Embryonic facial prominence (tissue), 1 donor: Measurements from ENCODE around the gene POTEB3.
"Not testable (repeated sequence)": the region's sequence is repeated elsewhere in the genome, so short reads cannot be mapped to it uniquely, and the experiment has no call there.

ENCODE experiments used
- DNase-seq: peaks from one replicate; pipeline ENCODE4 v3.0.0-alpha.2; 2016; ENCODE audit errors: extremely low spot score

Gene POTEB3

DNA sequence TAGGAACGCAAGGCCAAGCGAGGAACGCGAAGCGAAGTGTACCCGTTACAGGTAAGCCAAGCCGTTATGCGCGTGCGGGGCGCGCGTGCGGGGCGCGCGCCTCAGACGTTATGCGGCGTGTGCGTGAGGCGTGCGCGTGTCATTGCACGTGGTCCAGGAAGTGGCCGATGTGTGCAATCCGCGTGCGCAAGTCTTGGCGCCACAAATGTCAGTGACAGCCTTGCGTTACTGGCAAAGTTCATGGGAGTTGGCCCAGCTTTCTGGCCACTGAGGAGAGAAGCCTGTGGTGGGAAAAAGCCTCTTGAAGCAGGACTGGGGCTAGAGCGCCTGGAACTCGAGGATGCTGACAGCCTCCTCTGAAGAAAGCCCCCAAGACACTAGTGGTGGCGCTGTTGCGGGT, at the start of gene POTEB3:
POTEB3 (minus strand) TSS at position 101 of the 400 bp plus-strand sequence. CDS start 488 bp downstream, outside the sequence.
- DNase-seq = not testable (repeated sequence)

DNA sequence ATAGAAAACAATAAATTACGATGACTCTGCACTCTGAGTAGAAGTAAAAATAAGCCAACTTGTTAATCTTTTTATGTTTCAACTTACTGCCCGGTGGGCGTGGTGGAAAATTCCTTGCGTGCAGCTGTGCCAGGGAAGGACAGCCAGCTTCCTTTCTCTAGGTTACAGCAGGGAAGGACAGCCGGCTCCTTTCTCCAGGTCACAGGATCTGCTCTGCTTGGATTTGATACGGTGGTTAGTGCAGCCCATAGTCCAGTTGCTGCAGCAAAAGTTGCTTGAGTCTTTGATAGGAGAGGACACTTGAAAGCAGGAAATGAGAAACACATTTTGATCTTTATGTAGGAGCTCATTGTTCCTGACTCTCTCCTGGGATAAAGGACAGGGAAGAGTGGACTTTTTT, 13.4 kb upstream of the POTEB3 start:
- DNase-seq = not testable (repeated sequence)

DNA sequence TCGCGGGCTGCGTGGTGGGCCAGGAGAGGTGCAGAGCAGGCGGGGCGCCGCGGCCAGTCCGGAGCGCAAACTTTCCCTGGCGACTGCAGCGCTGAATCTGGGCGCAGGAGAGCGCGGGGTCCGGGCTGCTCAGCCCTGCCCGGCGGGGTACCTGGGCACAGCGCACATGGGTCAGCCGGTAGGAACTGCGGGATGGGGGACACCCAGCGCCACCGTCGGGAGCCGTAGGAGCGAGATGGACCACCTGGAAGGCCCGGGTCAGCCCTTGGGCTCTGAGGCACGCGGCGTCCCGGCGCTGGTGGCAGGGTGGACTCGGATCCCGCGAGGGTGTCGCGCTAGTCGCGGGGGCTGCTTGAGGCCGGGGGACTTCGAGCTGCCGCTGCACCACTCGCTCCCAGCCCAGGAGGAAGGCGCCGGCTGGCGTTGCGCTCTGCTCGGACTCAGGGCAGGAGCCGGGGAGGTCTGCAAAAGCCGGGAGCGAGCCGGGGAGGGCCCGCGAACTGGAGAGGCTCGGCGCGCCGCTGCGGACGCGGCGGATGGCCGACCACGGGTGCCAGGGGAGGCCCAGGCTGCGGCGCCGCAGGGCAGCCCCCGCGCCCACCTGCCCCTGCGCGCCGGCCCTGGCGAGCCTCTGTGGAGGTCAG, 11.7 kb upstream of the POTEB3 start:
- not testable (repeated sequence) for DNase-seq

DNA sequence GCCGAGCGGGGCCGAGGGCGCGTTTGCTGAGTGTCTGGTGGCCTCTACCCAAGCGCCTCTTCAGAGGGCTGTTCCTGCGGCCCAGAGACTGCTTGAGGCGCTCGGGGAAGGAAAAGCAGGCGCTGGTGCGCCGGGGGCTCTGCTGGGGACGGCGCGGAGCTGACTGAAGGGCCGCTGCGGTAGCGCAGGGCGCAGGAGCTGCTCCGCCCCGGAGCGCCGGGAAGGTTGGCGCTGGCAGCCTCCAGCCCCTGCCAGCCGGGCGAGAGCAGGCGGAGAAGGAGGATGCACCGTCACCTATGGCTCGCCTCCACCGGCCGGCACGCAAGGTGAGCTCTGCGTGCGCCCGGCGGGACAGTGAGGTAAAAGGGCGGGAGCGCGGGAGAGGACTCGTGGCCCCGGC, 11.2 kb upstream of the POTEB3 start:
- DNase-seq = not testable (repeated sequence)

DNA sequence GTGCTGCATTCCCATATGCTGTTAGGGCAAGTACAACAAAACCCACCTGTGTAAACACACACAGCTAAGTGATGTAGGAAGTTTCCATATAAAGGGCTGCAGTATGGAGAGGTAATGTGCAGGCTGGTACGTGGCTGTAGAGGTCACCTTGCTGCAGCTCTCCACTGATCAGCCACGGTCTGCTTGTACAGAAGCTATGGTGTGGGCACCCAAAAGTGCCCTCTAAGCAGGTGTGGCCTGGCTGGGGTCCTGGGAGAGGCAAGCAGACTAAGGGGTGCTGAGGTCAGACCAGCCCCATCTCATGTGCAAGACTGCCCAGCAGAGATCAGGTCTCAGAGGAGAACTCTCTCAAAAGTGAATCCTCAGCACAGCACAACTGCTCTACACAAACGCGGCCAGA, 32.9 kb downstream of the POTEB3 start:
- DNase-seq = not testable (repeated sequence)

DNA sequence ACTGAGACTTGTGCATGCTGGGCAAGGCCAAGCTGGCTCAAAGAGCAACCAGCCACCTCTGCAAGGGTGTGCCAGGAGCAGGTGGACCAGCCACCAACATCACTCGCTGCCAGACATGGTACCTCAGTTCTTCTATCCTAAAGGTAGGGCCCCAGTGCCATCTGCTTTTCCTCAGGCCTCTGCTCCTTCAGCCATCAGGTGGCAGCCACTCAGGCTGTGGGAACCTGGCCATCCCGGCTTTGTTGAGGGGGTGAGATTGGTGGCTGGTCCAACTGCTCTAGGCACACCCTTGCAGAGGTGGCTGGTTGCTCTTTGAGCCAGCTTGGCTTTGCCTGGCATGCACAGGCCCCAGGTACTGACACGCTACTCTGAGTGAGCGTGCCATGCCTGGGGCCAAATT, 38.8 kb downstream of the POTEB3 start:
- not testable (repeated sequence) for DNase-seq

DNA sequence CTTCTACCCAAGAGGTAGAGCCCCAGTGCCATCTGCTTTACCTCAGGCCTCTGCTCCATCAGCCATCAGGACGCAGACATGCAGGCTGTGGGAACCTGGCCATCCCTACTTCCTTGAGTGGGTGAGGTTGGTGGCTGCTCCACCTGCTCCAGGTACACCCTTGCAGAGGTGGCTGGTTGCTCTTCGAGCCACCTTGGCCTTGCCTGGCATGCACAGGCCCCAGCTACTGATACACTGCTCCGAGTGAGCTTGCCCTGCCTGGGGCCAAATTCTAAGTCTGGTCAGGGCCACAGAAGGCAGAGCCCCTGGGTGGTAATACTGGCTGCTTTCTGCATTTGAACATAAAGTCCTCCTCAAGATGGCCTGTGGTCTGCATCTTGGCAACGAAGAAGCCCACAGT, 41.2 kb downstream of the POTEB3 start:
- not testable (repeated sequence) for DNase-seq

DNA sequence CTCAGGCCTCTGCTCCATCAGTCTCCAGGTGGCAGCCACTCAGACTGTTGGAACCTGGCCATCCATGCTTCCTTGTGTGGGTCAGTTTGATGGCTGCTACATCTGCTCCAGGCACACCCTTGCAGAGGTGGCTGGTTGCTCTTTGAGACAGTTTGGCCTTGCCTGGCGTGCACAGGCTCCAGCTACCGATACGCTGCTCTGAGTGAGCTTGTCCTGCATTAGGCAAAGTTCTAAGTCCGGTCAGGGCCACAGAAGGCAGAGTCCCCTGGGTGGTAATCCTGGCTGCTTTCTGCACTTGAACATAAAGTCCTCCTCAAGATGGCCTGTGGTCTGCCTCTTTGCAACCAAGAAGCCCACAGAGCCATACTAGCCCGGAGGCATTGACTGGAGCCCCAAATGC, 41.8 kb downstream of the POTEB3 start:
- DNase-seq = not testable (repeated sequence)

DNA sequence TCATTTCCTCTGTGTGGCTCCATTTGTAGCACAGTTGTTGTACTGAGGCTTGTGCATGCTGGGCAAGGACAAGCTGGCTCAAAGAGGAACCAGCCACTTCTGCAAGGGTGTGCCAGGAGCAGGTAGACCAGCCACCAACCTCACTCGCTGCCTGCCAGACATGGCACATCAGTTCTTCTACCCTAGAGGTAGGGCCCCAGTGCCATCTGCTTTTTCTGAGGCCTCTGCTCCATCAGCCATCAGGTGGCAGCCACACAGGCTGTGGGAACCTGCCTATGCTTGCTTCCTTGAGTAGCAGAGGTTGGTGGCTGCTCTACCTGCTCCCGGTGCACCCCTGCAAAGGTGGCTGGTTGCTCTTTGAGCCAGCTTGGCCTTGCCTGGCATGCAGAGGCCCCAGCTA, 42.6 kb downstream of the POTEB3 start:
- not testable (repeated sequence) for DNase-seq

DNA sequence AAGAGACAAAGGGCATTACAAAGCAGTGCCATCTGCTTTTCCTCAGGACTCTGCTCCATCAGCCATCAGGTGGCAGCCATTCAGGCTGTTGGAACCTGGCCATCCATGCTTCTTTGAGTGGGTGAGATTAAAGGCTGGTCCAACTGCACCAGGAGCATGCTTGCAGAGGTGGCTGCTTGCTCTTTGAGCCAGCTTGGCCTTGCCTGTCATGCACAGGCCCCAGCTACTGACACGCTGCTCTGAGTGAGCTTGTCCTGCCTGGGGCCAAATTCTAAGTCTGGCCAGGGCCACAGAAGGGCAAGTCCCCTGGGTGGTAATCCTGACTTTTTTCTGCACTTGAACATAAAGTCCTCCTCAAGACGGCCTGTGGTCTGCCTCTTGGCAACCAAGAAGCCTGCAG, 43.1 kb downstream of the POTEB3 start:
- DNase-seq = not testable (repeated sequence)

DNA sequence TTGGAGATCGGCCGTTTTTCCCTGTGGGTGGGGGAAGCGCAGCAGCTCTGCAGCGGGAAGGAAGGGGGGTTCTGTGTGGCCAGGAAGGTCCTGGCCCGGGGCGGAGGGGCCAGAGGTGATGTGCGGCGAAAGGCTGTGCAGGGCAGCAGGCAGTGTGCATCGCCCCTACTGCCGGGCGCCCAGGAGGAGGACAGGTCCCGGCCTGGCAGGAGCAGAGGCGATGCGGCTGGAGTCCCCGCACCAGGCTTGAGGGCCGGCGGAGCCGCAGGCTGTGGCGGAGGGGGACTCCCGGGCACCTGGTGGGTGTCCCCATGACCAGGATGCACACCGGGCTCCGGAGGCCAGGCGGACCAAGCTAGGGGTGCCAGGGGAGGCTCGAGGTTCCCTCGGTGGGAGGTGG, 54.3 kb downstream of the POTEB3 start:
- not testable (repeated sequence) for DNase-seq

DNA sequence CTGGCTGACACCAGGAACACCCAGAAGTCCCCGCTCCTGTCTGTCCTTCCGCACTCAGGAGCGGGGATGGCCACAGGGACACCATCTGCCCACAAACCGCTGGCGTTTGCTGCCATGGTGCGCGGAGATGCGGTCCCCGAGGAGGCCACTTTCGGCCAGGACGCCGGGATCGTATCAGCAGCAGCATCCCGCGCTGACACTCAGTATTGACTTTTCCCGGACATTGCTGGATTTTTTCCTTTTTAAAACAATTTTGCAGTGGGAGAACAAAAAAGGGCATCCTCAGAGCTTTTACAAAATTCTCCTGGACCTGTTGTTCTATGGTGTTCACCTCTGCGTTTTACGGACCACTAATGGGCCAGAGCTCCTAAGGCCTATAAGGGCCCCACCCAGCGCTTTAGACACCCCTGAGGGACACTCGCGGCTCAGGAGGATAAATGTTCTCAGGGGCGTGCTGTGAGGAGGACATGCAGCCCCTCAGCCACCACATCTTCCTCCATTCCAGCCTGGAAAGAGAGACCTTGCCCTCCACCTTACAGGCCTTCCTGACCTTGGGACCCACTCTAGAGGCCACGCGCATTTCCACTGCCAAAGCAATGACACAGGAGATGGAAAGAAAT, 56.3 kb downstream of the POTEB3 start:
- not testable (repeated sequence) for DNase-seq

DNA sequence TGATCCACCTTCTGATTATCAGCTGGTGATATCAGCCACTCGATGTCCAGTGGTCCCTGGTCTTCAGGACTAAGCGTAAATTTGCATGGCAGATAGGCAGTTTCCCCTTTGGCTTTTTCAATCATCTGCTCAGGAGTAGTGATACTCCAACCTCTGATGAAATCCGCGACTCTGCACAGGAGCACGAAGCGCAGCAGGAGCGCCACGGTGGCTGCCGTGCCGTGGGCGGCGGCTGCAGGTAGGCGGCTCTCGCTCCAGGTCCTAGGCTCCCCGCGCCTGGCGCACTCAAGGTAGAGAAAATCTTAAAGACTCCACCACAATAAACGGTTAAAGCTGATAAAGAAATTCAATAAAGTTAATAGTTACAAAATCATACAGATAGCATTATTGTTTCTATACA, 66.6 kb downstream of the POTEB3 start:
- DNase-seq = not testable (repeated sequence)

DNA sequence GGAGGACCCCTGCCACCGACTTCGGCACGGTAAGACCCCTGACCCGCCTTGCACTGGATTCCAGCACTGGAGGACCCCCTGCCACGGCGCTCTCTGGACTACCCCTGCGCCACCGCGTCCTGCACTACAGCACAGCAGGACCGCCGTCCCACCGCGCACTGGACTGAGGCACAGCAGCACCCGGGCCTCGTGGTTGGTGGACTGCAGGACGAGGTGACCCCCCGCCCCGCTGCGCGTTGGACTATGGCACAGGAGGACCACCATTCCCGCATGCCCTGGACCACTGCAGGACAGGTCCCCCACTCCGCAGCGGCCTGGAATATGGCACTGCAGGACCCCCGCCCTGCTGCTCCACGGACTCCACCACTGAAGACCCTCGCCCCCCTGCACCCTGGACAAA, 71.1 kb downstream of the POTEB3 start:
- not testable (repeated sequence) for DNase-seq

DNA sequence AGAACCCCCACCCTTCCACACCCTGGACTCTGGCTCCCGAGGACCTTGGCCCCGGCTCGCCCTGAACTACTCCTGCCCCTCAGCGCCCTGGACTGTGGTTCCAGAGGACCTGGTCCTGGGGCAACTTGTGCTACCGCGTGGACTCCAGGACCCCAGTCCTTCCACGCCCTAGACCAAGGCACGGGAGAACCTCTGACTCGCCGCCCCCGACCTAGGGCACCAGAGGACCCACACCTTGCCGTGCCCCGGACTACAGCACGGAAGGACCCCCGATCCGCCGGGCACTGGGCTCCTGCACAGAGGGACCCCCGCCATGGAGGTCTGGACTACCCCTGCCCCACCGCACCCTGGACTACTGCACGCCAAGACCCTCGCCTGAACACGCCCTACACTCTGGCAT, 71.7 kb downstream of the POTEB3 start:
- DNase-seq = not testable (repeated sequence)
